Subcutaneous adipose tissue (tissue), 4 donors: ENCODE measurements around the gene SAMD14. TPM values are rescaled to one million over a fixed set of nuclear protein-coding genes. Genes with fewer than 3 reads are reported as not detected.

Source experiments
- CTCF ChIP-seq: fragments of 450-650 bp; IDR thresholded peaks from one replicate; pipeline ENCODE4 v1.5.1; 2016; ENCODE audit warnings: low read depth, mild to moderate bottlenecking, control low read depth, antibody characterized with exemption, moderate library complexity
- total RNA-seq, 4 donors: library from RNA; depleted of rRNA; stranded (reverse); fragments of >200 nt; gene quantifications; one replicate each; pipeline ENCODE4 v1.1.0, GENCODE V29; 2016

The SAMD14 gene
- total RNA-seq, 4 donors from 2014 or later: 0.33 to 0.38 (median 0.34) TPM; not detected in 1

- TF ChIP-seq CTCF: no peak
These were observed 55.7 kb downstream of the SAMD14 start for GRCh38 chr17:50074227-50074626.

- TF ChIP-seq CTCF: no peak
These were observed 57.0 kb downstream of the SAMD14 start for GRCh38 chr17:50072925-50073324.

- no peak for TF ChIP-seq CTCF
These were observed 57.8 kb downstream of the SAMD14 start for GRCh38 chr17:50072130-50072529.

DNA sequence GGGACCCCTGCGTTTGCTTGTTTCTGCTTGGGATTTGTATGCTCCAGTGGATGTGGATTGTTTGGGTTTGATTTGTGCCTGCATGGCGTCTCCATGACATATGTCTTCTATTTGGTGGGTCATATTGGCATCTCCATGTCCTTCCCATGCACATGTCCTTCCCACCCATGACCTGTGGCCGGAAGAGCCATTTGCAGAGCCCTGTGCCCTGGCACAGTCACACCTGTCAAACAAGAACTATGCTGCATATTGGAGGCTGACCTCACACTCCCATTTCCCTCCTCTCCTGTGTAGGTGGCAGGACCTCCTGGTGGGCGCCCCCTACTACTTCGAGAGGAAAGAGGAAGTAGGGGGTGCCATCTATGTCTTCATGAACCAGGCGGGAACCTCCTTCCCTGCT is 58.3 kb downstream of the SAMD14 start:
- TF ChIP-seq CTCF: no peak

DNA sequence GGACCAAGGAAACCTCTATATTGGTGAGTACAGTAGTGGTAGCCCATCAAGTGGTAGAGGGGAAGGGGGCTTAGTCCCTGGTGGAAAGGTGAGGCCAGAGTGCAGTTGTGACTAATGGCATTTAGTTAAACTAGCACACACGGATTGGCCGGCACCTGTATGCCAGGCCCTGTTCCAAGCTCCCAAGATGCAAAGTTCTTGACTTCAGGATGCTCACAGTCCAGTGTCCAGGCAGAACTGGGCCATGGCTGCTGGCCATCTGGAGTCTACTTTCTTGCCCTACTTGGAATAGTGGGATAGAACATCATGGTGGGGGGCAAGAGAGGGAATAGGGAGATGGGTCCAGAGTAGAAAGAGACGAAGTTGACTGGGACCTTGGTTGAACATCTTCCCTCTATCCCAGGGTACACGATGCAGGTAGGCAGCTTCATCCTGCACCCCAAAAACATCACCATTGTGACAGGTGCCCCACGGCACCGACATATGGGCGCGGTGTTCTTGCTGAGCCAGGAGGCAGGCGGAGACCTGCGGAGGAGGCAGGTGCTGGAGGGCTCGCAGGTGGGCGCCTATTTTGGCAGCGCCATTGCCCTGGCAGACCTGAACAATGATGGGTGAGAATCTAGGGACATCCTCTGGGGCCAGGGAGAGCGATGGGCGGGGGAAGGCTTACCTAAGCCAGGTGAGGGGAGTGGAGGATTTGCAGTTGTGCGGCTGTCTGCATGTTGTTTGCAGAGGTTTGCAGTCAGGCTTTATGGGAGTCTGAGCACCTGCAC is 58.9 kb downstream of the SAMD14 start:
- no peak for TF ChIP-seq CTCF

DNA sequence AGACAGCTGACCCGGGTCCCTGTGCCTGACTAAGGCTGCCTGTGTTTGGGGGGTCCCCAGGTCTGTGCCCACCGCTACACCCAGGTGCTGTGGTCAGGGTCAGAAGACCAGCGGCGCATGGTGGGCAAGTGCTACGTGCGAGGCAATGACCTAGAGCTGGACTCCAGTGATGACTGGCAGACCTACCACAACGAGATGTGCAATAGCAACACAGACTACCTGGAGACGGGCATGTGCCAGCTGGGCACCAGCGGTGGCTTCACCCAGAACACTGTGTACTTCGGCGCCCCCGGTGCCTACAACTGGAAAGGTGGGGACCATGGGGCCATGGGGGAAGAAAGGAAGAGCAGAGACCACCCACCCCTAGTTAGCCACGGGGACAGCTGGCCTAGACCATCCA is 62.0 kb downstream of the SAMD14 start:
- TF ChIP-seq CTCF: no peak

DNA sequence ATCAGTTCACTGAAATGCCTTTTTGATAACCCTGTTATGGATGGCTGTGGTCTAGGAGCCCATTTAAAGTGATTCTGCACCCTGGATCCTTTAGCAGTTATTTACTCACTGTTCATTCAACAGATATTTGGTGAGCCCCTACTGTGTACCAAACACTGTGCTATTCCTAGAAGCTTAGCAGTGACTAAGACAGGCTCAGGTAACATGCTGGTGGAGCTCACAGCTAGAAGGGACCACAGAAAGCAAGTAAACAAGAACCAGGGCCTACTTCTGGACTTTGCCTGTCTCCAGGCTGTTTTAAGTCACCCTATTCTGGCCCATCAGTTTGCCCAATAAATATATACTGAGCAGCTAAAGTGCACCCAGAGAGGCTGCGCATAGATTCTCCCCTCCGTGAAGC is 63.0 kb downstream of the SAMD14 start:
- TF ChIP-seq CTCF: no peak
